ENCODE results near the gene EEF1AKMT3.

Gene EEF1AKMT3

GRCh38 chr12:57797933-57798332, 25.5 kb downstream of the EEF1AKMT3 start:
- Histone ChIP-seq H3K79me2 (ENCODE audit: insufficient read depth, low read length) (peaks cover 3% of the 10 kb centered on the region; the same call in 1 of the 2 replicates), H3K36me3 (ENCODE audit: insufficient read depth, low read length) (peaks cover 56% of the 10 kb centered on the region), H3K9me2 (replicated peaks; ENCODE audit: low read depth, low read length) (no peaks in the 10 kb centered on the region), H3K4me2 (ENCODE audit: low read depth, low read length, poor library complexity, severe bottlenecking) (no peak overlapping the region), H3K4me1 (ENCODE audit: insufficient read depth, low read length, poor library complexity, severe bottlenecking) (no peaks in the 10 kb centered on the region), H3K9me3 (ENCODE audit: insufficient read depth, low read depth, low read length) (no peaks in the 10 kb centered on the region), H3K4me3 (ENCODE audit: low read length, poor library complexity, severe bottlenecking) (no peak overlapping the region), H3K9ac (ENCODE audit: low read depth, low read length, poor library complexity, severe bottlenecking) (no peak overlapping the region), H3F3A (ENCODE audit: low read depth) (no peaks in the 10 kb centered on the region), H4K20me1 (ENCODE audit: insufficient read depth, low read length, poor library complexity, severe bottlenecking) (no peaks in the 10 kb centered on the region), H3K27me3 (ENCODE audit: insufficient read depth, low read length, poor library complexity, severe bottlenecking) (no peaks in the 10 kb centered on the region), H2AFZ (ENCODE audit: low read length) (no peak overlapping the region)
- no peak for TF ChIP-seq CTCF (conservative IDR thresholded peaks at IDR 0.05; ENCODE audit: low read length)

- no peak overlapping the region for H3K4me3 ChIP-seq (ENCODE audit: low read length, poor library complexity, severe bottlenecking)
Measured at GRCh38 chr12:57800965-57801364, 28.6 kb downstream of the EEF1AKMT3 start.

GRCh38 chr12:57802607-57803006, 30.2 kb downstream of the EEF1AKMT3 start:
- H3F3A ChIP-seq (ENCODE audit: low read depth) = no peaks in the 10 kb centered on the region
- no peak overlapping the region for H2AFZ ChIP-seq (ENCODE audit: low read length)
- H3K36me3 ChIP-seq (ENCODE audit: insufficient read depth, low read length) = peaks cover 22% of the 10 kb centered on the region; the same call in 1 of the 2 replicates
- H3K79me2 ChIP-seq (ENCODE audit: insufficient read depth, low read length) = no peaks in the 10 kb centered on the region
- no peaks in the 10 kb centered on the region for H3K9me2 ChIP-seq (replicated peaks; ENCODE audit: low read depth, low read length)
- H3K9ac ChIP-seq (ENCODE audit: low read depth, low read length, poor library complexity, severe bottlenecking) = no peak overlapping the region
- H4K20me1 ChIP-seq (ENCODE audit: insufficient read depth, low read length, poor library complexity, severe bottlenecking) = no peaks in the 10 kb centered on the region
- H3K4me2 ChIP-seq (ENCODE audit: low read depth, low read length, poor library complexity, severe bottlenecking) = no peak overlapping the region
- H3K4me3 ChIP-seq (ENCODE audit: low read length, poor library complexity, severe bottlenecking) = no peak overlapping the region
- H3K9me3 ChIP-seq (ENCODE audit: insufficient read depth, low read depth, low read length) = no peaks in the 10 kb centered on the region
- no peaks in the 10 kb centered on the region for H3K4me1 ChIP-seq (ENCODE audit: insufficient read depth, low read length, poor library complexity, severe bottlenecking)
- H3K27me3 ChIP-seq (ENCODE audit: insufficient read depth, low read length, poor library complexity, severe bottlenecking) = no peaks in the 10 kb centered on the region
- TF ChIP-seq CTCF (conservative IDR thresholded peaks at IDR 0.05; ENCODE audit: low read length) (no peak), EZH2phosphoT487 (IDR thresholded peaks at IDR 0.05; ENCODE audit: borderline replicate concordance) (no peak)

More at GRCh38 chr12:57800965-57801364, 28.6 kb downstream of the EEF1AKMT3 start:
- Histone ChIP-seq H3K27me3 (ENCODE audit: insufficient read depth, low read length, poor library complexity, severe bottlenecking) (no peaks in the 10 kb centered on the region), H3K4me1 (ENCODE audit: insufficient read depth, low read length, poor library complexity, severe bottlenecking) (no peaks in the 10 kb centered on the region), H2AFZ (ENCODE audit: low read length) (no peak overlapping the region), H3K36me3 (ENCODE audit: insufficient read depth, low read length) (peaks cover 38% of the 10 kb centered on the region), H4K20me1 (ENCODE audit: insufficient read depth, low read length, poor library complexity, severe bottlenecking) (no peaks in the 10 kb centered on the region), H3F3A (ENCODE audit: low read depth) (no peaks in the 10 kb centered on the region), H3K79me2 (ENCODE audit: insufficient read depth, low read length) (no peaks in the 10 kb centered on the region), H3K4me2 (ENCODE audit: low read depth, low read length, poor library complexity, severe bottlenecking) (no peak overlapping the region), H3K9ac (ENCODE audit: low read depth, low read length, poor library complexity, severe bottlenecking) (no peak overlapping the region), H3K9me3 (ENCODE audit: insufficient read depth, low read depth, low read length) (no peaks in the 10 kb centered on the region), H3K9me2 (replicated peaks; ENCODE audit: low read depth, low read length) (no peaks in the 10 kb centered on the region)
- no peak for TF ChIP-seq EZH2phosphoT487 (IDR thresholded peaks at IDR 0.05; ENCODE audit: borderline replicate concordance)
- TF ChIP-seq CTCF (conservative IDR thresholded peaks at IDR 0.05; ENCODE audit: low read length) = no peak

Data from Loucy (cell line).